ENCODE data around the gene MPZL2. TPM values are rescaled to one million over a fixed set of nuclear protein-coding genes. Genes with fewer than 3 reads are reported as not detected.

The MPZL2 gene
- total RNA-seq, 1 experiment from 2014 or later = 1.2 TPM

GRCh38 chr11:118259138-118259537 lies 5.0 kb downstream of the MPZL2 start:
- DNase-seq (ENCODE audit: low spot score) = no peak
- no peak for TF ChIP-seq ZNF138 (CRISPR knock-in tag; conservative IDR thresholded peaks at IDR 0.05)
- no peak for TF ChIP-seq MYBL2 (CRISPR knock-in tag; IDR thresholded peaks at IDR 0.05)
- TF ChIP-seq FOXJ3 (CRISPR knock-in tag; IDR thresholded peaks at IDR 0.05; ENCODE audit: borderline replicate concordance) = no peak
- TF ChIP-seq NFATC4 (CRISPR knock-in tag; IDR thresholded peaks at IDR 0.05) = no peak
- no peak for TF ChIP-seq MLX (CRISPR knock-in tag; IDR thresholded peaks at IDR 0.05)
- no peak for TF ChIP-seq KAT7 (CRISPR knock-in tag; IDR thresholded peaks at IDR 0.05; ENCODE audit: borderline replicate concordance)
- peaks cover 14% of the 10 kb centered on the region for H3K4me1 Mint-ChIP-seq
- H3K27ac Mint-ChIP-seq = no peak overlapping the region
- H3K36me3 Mint-ChIP-seq = no peaks in the 10 kb centered on the region
- ChIA-PET POLR2A (no interaction called here), CTCF (interaction anchor here (1.8 kb wide), 1 partner anchor 61 kb away, joined by 5 read pairs; no protein-coding TSS in a partner anchor)
- H3K9me3 Mint-ChIP-seq = peaks cover 9% of the 10 kb centered on the region
- no peak overlapping the region for H3K4me3 Mint-ChIP-seq
- peaks cover 83% of the 10 kb centered on the region for H3K27me3 Mint-ChIP-seq (ENCODE audit: low read depth)
- ATAC-seq = no peak

- Mint-ChIP-seq H3K27ac (no peak overlapping the region), H3K36me3 (no peaks in the 10 kb centered on the region), H3K4me3 (no peak overlapping the region), H3K4me1 (peaks cover 7% of the 10 kb centered on the region), H3K27me3 (ENCODE audit: low read depth) (peaks cover 83% of the 10 kb centered on the region), H3K9me3 (peaks cover 9% of the 10 kb centered on the region)
- ChIA-PET POLR2A (no interaction called here), CTCF (interaction anchor here (1.8 kb wide), 1 partner anchor 60 kb away, joined by 5 read pairs; no protein-coding TSS in a partner anchor)
- DNase-seq (ENCODE audit: low spot score) (no peak), ATAC-seq (peak; percentile 53)
- TF ChIP-seq, protein P1, sequence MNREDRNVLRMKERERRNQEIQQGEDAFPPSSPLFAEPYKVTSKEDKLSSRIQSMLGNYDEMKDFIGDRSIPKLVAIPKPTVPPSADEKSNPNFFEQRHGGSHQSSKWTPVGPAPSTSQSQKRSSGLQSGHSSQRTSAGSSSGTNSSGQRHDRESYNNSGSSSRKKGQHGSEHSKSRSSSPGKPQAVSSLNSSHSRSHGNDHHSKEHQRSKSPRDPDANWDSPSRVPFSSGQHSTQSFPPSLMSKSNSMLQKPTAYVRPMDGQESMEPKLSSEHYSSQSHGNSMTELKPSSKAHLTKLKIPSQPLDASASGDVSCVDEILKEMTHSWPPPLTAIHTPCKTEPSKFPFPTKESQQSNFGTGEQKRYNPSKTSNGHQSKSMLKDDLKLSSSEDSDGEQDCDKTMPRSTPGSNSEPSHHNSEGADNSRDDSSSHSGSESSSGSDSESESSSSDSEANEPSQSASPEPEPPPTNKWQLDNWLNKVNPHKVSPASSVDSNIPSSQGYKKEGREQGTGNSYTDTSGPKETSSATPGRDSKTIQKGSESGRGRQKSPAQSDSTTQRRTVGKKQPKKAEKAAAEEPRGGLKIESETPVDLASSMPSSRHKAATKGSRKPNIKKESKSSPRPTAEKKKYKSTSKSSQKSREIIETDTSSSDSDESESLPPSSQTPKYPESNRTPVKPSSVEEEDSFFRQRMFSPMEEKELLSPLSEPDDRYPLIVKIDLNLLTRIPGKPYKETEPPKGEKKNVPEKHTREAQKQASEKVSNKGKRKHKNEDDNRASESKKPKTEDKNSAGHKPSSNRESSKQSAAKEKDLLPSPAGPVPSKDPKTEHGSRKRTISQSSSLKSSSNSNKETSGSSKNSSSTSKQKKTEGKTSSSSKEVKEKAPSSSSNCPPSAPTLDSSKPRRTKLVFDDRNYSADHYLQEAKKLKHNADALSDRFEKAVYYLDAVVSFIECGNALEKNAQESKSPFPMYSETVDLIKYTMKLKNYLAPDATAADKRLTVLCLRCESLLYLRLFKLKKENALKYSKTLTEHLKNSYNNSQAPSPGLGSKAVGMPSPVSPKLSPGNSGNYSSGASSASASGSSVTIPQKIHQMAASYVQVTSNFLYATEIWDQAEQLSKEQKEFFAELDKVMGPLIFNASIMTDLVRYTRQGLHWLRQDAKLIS (CRISPR knock-in tag; IDR thresholded peaks at IDR 0.05; ENCODE audit: borderline replicate concordance) = no peak
- TF ChIP-seq OVOL2 (CRISPR knock-in tag; IDR thresholded peaks at IDR 0.05; ENCODE audit: borderline replicate concordance) (no peak), TCF7 (CRISPR knock-in tag; IDR thresholded peaks at IDR 0.05; ENCODE audit: low read depth) (no peak), ZNF416 (CRISPR knock-in tag; IDR thresholded peaks at IDR 0.05) (no peak), MLX (CRISPR knock-in tag; IDR thresholded peaks at IDR 0.05) (no peak), SP1 (CRISPR knock-in tag; conservative IDR thresholded peaks at IDR 0.05) (no peak), ZNF232 (CRISPR knock-in tag; IDR thresholded peaks at IDR 0.05) (no peak), KAT7 (CRISPR knock-in tag; IDR thresholded peaks at IDR 0.05; ENCODE audit: borderline replicate concordance) (no peak), ATF3 (CRISPR knock-in tag; conservative IDR thresholded peaks at IDR 0.05) (no peak), FOXP4 (CRISPR knock-in tag; IDR thresholded peaks at IDR 0.05) (no peak), RELA (CRISPR knock-in tag; IDR thresholded peaks at IDR 0.05; ENCODE audit: borderline replicate concordance) (no peak), ZBTB21 (CRISPR knock-in tag; IDR thresholded peaks at IDR 0.05; ENCODE audit: borderline replicate concordance) (no peak), ZNF219 (CRISPR knock-in tag; IDR thresholded peaks at IDR 0.05; ENCODE audit: borderline replicate concordance) (no peak), MYBL2 (CRISPR knock-in tag; IDR thresholded peaks at IDR 0.05) (no peak)
- TF ChIP-seq, protein P2, sequence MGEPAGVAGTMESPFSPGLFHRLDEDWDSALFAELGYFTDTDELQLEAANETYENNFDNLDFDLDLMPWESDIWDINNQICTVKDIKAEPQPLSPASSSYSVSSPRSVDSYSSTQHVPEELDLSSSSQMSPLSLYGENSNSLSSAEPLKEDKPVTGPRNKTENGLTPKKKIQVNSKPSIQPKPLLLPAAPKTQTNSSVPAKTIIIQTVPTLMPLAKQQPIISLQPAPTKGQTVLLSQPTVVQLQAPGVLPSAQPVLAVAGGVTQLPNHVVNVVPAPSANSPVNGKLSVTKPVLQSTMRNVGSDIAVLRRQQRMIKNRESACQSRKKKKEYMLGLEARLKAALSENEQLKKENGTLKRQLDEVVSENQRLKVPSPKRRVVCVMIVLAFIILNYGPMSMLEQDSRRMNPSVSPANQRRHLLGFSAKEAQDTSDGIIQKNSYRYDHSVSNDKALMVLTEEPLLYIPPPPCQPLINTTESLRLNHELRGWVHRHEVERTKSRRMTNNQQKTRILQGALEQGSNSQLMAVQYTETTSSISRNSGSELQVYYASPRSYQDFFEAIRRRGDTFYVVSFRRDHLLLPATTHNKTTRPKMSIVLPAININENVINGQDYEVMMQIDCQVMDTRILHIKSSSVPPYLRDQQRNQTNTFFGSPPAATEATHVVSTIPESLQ (CRISPR knock-in tag; IDR thresholded peaks at IDR 0.05) = no peak
- TF ChIP-seq, protein P3, sequence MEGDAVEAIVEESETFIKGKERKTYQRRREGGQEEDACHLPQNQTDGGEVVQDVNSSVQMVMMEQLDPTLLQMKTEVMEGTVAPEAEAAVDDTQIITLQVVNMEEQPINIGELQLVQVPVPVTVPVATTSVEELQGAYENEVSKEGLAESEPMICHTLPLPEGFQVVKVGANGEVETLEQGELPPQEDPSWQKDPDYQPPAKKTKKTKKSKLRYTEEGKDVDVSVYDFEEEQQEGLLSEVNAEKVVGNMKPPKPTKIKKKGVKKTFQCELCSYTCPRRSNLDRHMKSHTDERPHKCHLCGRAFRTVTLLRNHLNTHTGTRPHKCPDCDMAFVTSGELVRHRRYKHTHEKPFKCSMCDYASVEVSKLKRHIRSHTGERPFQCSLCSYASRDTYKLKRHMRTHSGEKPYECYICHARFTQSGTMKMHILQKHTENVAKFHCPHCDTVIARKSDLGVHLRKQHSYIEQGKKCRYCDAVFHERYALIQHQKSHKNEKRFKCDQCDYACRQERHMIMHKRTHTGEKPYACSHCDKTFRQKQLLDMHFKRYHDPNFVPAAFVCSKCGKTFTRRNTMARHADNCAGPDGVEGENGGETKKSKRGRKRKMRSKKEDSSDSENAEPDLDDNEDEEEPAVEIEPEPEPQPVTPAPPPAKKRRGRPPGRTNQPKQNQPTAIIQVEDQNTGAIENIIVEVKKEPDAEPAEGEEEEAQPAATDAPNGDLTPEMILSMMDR (IDR thresholded peaks at IDR 0.05) = no peak
- TF ChIP-seq, protein P4, sequence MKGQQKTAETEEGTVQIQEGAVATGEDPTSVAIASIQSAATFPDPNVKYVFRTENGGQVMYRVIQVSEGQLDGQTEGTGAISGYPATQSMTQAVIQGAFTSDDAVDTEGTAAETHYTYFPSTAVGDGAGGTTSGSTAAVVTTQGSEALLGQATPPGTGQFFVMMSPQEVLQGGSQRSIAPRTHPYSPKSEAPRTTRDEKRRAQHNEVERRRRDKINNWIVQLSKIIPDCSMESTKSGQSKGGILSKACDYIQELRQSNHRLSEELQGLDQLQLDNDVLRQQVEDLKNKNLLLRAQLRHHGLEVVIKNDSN (CRISPR knock-in tag; IDR thresholded peaks at IDR 0.05) = no peak
- TF ChIP-seq, protein P5, sequence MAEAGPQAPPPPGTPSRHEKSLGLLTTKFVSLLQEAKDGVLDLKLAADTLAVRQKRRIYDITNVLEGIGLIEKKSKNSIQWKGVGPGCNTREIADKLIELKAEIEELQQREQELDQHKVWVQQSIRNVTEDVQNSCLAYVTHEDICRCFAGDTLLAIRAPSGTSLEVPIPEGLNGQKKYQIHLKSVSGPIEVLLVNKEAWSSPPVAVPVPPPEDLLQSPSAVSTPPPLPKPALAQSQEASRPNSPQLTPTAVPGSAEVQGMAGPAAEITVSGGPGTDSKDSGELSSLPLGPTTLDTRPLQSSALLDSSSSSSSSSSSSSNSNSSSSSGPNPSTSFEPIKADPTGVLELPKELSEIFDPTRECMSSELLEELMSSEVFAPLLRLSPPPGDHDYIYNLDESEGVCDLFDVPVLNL (CRISPR knock-in tag; IDR thresholded peaks at IDR 0.05; ENCODE audit: borderline replicate concordance, low read depth) = no peak
These were observed 5.7 kb downstream of the MPZL2 start for GRCh38 chr11:118258410-118258809.

All from WTC11 (cell line).